ENCODE data around the gene CDKN2B-AS1.
"Not testable (repeated sequence)": the region's sequence is repeated elsewhere in the genome, so short reads cannot be mapped to it uniquely, and the experiment has no call there.

Gene CDKN2B-AS1

DNA sequence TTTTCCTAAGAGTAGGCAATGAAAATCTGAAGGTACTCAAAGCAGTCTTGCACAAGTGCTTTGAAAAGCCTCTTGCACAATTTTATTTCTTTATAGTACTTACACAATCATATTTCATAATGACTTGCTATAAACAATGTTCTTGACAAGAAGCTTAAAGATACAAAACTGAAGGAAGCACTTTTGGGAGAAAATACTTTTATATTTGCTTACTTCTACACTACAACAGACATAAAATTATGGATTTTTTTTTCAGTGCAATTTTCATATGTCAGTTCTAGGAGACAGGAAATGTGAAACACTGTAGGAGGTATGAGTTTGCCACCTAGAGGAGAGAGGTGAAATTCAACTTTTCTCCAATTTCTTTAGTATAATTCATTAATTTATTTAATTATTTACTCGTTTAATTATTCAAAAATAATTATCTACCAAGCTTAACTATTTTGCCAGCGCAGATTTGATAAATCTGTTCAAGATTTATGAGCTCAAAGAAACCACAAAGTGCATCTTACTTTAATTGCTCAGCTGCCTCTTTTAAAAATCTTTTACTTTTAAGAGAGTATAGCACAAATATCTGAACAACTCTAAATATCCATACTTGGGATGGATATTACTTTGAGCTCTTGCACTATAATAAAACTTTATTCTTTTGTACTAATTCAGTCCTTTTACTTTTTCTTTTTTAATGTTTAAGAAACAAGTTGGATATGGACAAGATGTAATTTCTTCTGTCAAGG, 43.5 kb downstream of the CDKN2B-AS1 start:
- no peak overlapping the region for H3K4me3 ChIP-seq (ENCODE audit: low read length)
- DNase-seq (ENCODE audit: low read depth, low spot score), result no peak

DNA sequence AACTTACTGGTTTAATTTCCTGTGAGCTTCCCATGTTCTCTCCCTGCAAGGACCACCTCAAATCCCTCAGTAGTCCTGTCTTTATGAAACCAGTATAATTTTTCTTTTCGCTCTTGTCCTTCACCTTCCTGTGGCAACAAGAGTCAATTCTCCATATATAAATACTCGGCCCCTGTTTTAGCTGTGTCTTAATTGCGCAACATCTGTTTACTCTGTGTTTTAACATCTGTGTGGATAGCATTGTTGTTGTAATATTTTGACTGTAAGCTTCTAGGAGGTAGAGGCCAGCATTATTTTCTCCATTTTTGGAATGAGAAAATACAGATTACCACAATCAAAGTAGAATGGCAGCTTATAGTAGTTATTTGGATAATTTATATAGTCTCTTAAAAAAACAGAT, 44.7 kb downstream of the CDKN2B-AS1 start:
- no peak overlapping the region for H3K4me3 ChIP-seq (ENCODE audit: low read length)
- no peak for DNase-seq (ENCODE audit: low read depth, low spot score)

DNA sequence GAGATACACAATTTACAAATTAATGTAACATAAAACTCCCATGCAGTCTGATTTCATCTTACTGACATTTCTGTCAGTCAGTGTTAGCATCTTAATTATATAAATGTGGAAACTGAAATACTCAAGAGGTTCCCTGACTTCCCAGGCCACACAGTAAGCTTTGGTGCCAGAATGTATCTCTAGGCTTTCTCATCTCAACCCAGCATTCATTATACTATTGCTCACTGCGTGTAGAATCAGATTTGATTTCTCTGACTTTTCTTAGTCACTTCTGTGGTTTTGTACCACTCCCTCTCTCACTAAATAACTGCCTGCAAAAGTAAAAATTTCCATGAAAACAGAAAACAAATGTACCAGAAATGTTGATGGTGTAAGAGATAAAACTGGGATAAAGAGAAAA, 46.2 kb downstream of the CDKN2B-AS1 start:
- H3K4me3 ChIP-seq (ENCODE audit: low read length), result no peak overlapping the region
- no peak for DNase-seq (ENCODE audit: low read depth, low spot score)

DNA sequence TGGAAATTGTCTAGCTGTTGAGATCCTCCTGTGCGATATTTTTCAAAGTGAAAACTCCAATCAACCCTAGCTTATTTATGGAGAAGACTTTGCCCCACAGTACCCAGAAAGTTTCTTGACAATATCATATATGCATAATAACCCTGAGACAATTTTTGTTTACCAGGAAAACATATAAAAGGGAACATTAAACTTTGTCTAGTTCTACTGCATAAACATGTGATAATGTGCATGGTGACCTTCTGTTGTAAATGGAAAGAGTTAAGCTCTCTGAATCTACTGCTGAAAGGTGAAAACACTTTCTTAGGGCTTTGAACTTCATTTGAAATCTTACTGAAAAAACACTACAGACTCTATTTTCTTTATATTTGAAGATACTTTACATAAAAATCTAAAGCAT, 46.8 kb downstream of the CDKN2B-AS1 start:
- no peak for DNase-seq (ENCODE audit: low read depth, low spot score)
- H3K4me3 ChIP-seq (ENCODE audit: low read length), result no peak overlapping the region

DNA sequence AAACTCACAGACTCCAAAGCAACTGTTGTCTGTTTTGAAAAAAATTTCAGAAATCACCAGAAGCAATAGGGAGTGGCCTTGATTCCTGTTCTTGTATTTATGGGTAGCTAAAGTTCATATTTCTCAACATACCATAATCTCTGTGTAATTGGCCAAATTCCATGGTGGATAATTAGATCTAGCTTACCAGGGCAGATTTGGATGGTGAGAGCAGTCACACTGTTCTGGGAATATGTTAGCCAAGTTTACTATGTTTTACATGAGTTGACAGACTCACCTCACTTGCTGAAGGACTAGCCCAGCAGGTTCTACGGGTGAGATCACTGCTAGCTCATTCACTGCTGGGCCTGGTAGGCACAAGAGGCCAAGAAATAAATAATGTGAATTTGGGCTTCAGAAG, 47.2 kb downstream of the CDKN2B-AS1 start:
- DNase-seq (ENCODE audit: low read depth, low spot score), result no peak
- H3K4me3 ChIP-seq (ENCODE audit: low read length), result no peak overlapping the region

DNA sequence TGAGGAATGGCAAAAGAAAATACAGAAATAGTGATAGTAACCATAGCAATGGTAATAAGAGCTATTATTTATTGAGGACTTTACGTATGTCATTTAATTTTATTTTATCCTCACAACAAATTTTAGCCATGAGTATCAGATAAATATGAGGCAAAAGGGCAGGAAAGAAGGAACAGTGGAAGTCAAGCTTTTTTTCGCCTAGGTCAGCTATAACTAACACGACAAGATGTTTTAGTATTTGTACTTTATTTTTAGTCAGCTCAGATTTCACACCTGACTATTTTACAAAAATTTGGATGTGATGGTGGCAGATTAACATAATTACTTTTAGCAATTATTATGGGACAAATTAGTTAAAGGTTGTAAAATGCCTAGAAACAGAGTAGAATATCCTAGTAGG, 49.3 kb downstream of the CDKN2B-AS1 start:
- DNase-seq (ENCODE audit: low read depth, low spot score), result no peak

DNA sequence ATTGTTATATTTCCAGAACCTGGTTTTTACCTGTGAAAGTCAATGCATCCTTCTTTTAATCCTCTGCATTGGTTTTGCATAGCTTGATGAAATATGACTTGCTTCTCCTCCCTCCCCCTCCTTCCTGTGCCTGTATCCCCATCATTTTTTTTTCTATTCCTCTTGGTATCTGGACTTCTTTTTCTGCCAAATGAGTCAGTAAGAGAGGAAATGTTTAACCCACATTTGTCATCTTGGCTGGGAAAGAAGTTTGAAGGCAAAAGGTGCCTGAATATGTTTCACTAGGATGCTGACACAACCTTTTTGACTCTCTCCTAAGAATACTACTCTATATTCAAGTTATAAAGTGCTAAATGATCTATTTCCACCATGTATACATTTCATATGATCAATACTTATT, 50.0 kb downstream of the CDKN2B-AS1 start:
- no peak for DNase-seq (ENCODE audit: low read depth, low spot score)
- no peak overlapping the region for H3K4me3 ChIP-seq (ENCODE audit: low read length)

More for the DNA sequence above, 49.3 kb downstream of the CDKN2B-AS1 start:
- H3K4me3 ChIP-seq (ENCODE audit: low read length), result no peak overlapping the region

DNA sequence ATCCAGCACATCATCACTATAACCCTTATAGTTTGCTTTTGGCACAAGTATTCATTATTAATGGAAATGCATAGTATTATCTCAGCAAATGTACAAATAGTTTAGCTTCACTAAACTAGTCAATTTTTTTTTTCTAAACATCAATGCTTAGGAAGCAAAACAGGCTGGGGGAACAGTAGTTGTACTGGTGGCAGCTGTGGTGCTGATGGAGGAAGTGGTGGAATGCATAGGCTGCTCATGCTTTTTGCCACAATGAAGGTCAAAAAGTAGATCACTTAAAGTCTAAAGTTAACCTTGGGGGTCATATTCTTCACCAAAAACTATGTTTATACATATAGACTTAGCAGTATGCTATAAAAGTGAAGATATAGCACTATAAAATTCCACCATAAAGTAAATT, 50.8 kb downstream of the CDKN2B-AS1 start:
- no peak for DNase-seq (ENCODE audit: low read depth, low spot score)
- no peak overlapping the region for H3K4me3 ChIP-seq (ENCODE audit: low read length)

DNA sequence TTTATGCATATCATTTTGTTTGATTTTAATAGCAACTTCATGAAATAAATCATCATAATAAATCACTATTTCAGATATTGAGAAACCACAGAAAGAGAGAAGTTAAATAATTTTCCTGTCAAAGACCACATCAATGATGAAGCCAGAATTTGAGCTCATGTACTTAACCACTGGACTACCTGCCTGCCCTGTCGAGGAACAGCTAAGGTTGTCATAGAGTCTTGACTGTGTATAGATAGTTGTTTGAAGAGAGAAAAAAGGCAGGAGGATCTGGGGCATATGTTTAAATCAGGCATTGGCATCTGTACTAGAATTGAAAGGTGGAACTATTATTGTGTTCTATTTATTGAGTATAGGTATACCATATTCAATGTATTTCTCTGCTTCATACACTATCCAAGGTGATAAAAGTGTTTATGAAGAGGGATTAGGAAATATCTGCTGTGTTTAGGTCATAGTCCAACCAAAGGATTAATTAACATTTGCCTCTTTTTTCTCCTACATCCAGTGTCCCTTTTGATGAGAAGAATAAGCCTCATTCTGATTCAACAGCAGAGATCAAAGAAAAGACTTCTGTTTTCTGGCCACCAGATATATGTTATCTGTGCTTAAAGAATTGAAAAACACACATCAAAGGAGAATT, 51.8 kb downstream of the CDKN2B-AS1 start:
- no peak for DNase-seq (ENCODE audit: low read depth, low spot score)
- H3K4me3 ChIP-seq (ENCODE audit: low read length), result no peak overlapping the region

DNA sequence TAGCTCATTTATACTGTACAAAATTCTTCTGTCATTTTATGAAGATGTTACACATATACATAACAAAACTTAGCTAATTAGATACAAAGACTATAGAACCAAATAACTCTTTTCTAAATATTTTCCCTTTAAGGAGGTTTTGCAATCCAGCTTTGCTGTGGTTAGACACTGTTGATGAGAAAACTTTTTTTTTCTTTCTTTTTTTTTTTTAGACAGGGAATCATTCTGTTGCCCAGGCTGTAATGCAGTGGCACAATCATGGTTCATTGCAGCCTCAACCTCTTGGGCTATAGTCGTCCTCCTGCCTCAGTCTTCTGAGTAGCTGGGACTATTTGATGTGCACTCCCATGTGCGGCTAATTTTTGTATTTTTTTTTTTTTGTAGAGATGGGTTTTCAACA, 53.0 kb downstream of the CDKN2B-AS1 start:
- DNase-seq (ENCODE audit: low read depth, low spot score), result no peak
- no peak overlapping the region for H3K4me3 ChIP-seq (ENCODE audit: low read length)

DNA sequence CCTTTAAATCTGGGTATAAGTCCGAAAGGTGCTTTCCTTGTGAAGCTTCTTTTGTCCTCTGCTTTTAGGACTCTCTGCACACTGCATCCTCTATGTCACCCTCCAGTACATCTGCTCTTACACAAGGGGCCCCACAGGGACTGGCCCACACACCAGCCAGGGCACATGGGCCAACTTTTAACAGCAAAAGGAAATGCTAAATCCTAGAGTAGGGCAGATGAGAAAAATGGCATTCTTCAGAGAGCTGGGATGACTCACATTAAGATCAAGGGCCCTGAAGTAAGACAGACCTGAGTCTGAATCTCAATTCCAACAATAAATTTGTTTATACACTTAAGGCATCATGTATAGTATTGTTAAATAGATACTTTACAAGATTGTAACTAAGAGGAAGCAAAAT, 54.8 kb downstream of the CDKN2B-AS1 start:
- no peak overlapping the region for H3K4me3 ChIP-seq (ENCODE audit: low read length)
- no peak for DNase-seq (ENCODE audit: low read depth, low spot score)

DNA sequence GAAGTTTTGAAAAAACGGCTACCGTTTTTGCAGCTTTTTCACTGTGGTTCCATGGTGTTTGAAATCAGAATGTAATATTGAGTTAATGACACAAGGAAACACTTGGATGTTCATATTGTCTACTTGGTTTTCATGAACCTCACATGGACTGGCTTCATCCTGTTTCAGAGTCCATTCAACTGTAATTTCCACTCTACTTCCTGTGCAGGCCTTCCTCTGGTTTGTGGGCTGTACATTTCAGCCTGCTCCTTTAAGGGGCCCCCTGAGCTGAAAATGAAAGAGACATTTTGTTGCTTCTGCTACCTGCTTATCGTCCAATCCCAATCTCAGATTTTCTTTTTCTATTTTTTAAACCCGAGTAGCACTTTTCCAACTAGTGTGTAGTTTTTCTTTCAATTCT, 56.3 kb downstream of the CDKN2B-AS1 start:
- H3K4me3 ChIP-seq (ENCODE audit: low read length), result no peak overlapping the region
- no peak for DNase-seq (ENCODE audit: low read depth, low spot score)

DNA sequence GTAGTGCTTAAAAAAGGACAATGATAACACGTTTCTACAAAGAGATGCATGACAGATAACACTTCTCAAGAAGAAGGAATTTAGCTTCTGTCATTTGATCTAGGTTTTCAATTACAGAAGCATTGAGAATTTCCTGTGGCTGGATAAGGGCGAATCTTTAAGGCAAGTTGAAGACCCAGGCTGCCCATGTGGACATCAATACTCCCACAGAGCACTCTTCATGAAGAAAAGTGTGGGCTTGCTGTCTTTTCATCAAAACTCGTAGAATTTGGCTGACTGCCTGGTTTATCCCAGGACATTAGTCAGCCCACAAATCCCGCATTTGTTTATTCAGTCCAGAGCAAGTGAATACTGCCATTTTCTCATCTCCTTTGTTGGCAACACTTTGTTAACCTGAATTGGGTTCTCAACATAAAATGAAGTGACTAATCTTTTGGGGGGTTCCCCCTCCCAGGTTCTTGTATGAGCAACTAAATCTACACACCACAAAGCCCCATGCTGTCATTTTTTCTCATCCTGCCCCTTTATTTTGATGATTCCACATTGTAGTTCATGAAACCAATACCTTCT, 57.9 kb downstream of the CDKN2B-AS1 start:
- DNase-seq (ENCODE audit: low read depth, low spot score), result no peak
- H3K4me3 ChIP-seq (ENCODE audit: low read length), result no peak overlapping the region

DNA sequence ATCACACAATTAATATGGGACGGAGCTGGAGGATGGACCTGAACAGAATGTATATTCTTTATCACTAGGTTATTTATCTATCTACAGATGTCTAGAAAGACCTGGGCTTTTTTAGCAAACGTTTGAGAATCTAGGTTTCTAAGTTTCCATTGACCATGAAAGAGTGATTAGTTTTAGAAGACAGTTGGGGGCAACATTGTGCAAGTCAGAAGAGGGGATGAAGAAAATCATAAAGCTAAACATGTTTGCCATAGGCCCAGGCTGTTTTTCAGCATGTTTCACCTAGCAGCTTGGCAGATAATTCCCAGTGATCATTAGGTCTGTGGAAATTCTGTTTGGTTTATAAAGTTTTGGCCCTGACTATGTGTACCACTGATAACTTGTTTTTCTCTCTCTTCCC, 58.6 kb downstream of the CDKN2B-AS1 start:
- no peak for DNase-seq (ENCODE audit: low read depth, low spot score)

DNA sequence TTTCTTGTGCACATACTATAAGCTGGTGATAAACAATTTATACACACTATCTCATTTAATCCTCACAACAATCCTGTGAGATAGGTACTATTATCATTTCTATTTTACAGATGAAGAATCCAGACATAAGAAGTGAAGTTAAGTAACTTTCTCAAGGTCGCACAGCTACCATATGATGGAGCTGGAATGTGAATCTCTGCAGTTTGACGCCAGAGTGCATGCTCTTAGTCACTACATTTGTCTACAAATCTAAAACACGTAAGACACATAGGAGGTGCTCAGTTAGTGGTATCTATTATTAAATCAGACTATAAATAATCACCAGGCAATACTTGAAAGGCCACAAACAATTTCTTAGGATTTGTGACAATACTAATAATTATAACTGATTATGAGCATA, 59.5 kb downstream of the CDKN2B-AS1 start:
- no peak for DNase-seq (ENCODE audit: low read depth, low spot score)

More for the DNA sequence above, 58.6 kb downstream of the CDKN2B-AS1 start:
- no peak overlapping the region for H3K4me3 ChIP-seq (ENCODE audit: low read length)

DNA sequence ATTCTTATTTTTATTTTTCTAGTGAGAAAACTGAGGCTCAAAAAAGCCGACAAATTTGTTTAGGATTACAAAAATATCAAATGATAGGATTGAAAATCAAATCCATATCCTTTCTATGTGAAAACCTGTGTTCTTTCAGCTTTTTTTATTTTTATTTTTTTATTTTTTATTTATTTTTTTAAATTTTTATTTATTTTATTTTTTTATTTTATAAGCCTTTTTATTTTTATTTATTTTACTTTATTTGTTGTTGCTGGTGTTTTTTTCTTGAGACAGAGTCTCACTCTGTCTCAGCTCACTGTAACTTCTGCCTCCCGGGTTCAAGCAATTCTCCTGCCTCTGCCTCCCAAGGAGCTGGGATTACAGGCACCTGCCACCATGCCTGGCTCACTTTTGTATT, 59.9 kb downstream of the CDKN2B-AS1 start:
- DNase-seq (ENCODE audit: low read depth, low spot score), result no peak
- H3K4me3 ChIP-seq (ENCODE audit: low read length), result no peak overlapping the region

More for the DNA sequence above, 59.5 kb downstream of the CDKN2B-AS1 start:
- no peak overlapping the region for H3K4me3 ChIP-seq (ENCODE audit: low read length)

DNA sequence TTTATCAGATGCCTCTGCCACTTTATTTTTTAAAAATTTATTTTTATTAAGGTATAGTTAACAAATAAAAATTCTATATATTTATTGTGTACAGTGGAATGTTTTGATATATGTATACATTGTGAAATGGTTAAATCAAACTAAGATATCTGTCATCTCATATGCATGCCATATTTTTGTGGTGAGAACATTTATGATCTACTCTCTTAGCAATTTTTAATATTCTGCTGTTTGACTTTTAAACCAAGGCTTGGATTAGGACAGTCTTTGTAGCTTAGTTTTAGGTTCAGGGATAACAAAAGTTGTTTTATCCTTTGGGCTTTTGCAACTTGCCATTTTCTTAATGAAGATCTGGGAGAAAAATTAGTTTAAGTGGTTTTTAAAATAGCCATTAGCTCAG, 60.5 kb downstream of the CDKN2B-AS1 start:
- no peak overlapping the region for H3K4me3 ChIP-seq (ENCODE audit: low read length)
- DNase-seq (ENCODE audit: low read depth, low spot score), result no peak

DNA sequence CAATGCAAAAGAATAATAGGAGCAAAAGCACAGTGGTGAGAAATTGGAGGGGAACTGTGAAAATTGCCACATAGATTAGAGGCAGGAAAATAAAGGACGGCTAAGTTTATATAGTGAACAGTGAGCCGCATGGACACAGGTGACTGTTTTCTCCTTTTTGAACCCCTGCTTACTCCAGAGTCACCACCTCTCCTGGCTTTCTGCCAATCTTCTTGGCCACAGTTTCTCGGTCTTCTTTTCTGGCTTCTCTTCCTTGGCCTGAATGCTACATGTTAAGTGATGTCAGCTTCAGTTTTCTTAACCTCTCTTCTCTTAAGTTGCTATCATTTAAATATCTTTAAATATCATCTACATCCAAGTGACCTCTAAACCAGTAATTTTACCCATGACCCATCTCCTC, 61.8 kb downstream of the CDKN2B-AS1 start:
- no peak for DNase-seq (ENCODE audit: low read depth, low spot score)
- H3K4me3 ChIP-seq (ENCODE audit: low read length), result no peak overlapping the region

DNA sequence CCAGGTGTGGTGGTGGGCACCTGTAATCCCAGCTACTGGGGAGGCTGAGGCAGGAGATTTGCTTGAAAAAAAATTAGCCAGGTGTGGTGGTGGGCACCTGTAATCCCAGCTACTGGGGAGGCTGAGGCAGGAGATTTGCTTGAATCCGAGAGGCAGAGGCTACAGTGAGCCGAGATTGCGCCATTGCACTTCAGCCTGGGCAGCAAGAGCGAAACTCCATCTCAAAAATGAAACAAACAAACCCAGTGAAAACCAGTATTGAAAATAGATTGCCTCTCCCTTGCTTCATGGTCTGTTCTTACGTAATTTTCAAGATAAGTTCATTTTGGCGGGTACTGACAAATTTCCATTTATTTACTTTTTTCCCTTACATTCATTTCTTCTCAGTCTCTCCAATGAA, 63.4 kb downstream of the CDKN2B-AS1 start:
- not testable (repeated sequence) for DNase-seq (ENCODE audit: low read depth, low spot score); H3K4me3 ChIP-seq (ENCODE audit: low read length)

DNA sequence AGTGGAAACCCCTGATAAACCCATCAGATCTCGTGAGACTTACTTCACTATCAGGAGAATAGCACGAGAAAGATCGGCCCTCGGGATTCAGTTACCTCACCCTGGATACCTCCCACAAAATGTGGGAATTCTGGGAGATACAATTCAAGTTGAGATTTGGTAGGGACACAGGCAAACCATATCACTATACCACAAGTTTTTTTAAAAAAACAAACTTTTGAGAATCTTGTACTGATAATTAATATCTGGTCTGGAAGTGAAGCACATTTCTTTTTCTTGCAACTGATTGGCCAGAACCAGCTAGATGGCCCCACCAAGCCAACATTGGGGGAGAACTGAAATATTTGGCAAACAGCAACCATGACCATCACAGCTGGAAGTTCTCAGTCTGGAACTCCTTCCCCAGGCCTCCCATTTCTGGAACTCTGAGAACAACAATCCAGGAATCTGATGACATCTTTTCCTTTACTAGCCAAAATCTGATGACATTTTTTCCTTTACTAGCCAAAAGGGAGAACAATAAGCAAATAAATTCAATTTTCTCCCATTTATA, 66.3 kb downstream of the CDKN2B-AS1 start:
- H3K4me3 ChIP-seq (ENCODE audit: low read length), result no peak overlapping the region
- DNase-seq (ENCODE audit: low read depth, low spot score), result no peak
